ENCODE results near the gene GLRX5.
A peak's percentile ranks its signal among the peaks of the same experiment; 100 is the strongest.

The GLRX5 gene

DNA sequence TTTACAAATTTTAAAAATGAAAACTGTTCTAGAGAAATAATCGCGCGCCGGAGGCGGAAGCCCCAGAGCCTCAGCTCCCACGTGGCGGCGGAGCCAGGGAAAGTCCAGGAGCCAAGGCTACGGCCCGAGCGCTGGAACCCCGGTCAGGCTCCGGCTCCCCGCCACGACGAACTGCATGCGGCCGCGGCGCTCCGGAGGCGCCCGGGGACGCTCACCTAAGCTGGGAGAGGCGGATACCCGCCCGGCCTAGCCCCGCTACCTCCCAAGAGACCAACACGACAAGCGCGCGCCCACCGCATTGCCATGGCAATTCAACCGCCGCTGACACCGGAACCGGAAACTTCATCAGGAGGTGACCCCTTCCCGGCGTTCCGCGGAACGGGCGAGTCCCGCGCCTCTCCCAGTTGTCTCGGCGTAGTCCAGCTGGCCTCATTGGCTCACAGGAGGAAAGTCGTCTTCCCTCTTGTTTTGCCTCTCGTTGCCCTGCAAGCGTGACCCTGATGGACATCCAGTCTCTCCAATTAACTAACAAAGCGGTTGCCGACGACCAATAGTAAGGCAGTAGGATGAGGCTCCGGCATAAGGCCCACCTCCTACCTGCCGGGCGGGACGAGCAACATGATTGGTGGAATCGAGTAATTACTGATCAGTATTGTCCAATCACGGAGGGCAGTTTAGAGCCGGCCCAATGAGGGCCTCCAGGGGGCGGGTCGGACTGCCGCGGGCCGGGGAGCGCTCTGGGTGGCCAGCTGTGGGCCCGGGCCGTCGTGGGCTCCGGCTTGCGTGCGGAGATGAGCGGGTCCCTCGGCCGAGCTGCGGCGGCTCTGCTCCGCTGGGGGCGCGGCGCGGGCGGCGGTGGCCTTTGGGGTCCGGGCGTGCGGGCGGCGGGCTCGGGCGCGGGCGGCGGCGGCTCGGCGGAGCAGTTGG lies at the start of gene GLRX5:
GLRX5 (plus strand) TSS at position 752 of the 927 bp plus-strand sequence; CDS start at position 792, 40 bp downstream.
- DNase-seq (ENCODE audit: low read depth in 3 of 3), result peak; percentile 88 to 96 (median 96)

GRCh38 chr14:95485222-95485819 lies 49.5 kb upstream of the GLRX5 start:
- DNase-seq (ENCODE audit: low read depth in 3 of 3), result no peak

- no peak for DNase-seq (ENCODE audit: low read depth in 3 of 3)
Observed at GRCh38 chr14:95486875-95487668, 47.8 kb upstream of the GLRX5 start.

DNA sequence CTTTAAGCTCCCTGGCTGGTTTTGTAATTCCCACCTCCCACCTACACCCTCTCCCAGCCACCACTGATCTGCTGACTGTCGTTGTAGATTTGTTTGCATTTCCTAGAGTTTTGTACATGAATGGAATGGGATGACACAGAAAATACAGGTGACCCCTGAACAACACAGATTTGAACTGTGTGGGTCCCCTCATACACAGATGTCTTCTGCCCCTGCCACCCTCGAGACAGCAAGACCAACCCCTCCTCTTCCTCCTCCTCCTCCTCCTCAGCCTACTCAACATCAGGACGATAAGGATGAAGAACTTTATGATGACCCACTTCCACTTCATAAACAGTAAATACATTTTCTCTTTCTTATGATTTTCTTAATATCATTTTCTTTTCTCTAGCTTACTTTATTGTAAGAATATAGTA lies 47.2 kb upstream of the GLRX5 start:
- no peak for DNase-seq (ENCODE audit: low read depth in 3 of 3)

DNA sequence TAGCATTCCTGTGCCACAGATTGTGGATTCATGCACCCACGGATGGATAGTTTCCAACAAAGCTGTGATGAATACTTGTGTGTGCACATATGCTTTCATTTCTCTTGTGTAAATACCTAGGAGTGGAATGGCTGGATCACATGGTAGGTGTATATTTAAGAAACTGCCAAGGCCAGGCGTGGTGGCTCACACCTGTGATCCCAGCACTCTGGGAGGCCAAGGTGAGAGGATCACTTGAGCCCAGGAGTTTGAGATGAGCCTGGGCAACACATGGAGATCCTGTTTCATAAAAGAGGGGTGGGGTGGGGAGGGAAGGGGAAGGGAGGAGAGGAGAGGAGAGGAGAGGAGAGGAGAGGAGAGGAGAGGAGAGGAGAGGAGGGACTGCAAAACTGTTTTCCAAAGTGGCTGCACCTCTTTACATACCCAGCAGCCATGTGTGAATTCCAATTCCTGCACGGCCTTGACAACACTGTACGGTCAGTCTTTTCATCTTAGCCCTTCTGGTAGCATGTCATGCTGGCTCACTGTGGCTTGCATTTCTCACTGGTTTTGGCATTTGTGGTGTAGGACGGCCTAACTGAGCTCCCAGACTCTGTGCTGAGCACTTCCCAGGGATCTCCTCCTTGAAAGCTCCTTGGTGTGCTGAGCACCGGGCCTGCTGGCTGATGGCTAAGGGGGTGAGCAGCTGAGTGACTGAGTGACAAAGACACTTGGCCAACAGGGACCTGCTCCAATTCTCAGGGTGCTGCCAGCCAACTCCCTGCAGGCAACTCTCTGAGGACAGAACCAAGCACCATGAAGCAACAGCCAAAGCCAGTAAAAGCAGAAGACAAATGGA lies 46.3 kb upstream of the GLRX5 start:
- DNase-seq (ENCODE audit: low read depth in 3 of 3), result no peak

GRCh38 chr14:95489214-95490137 lies 45.4 kb upstream of the GLRX5 start:
- no peak for DNase-seq (ENCODE audit: low read depth in 3 of 3)

DNA sequence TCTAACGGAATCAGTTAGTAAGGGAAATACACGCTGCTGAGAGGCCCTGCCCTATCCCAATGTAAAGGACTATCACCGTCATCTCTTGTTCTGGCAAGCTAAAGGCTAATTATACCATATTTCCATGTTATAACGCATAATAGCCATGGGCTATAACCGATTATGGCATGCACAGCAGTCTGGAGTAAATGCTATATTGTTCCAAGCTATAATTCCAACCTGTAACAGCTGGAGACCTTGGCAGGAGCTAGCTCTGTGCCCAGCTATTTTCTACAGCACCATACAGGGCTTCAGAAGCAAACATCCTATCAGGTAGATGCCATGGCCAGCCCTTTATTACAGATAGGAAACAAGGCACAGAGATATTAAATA lies 44.7 kb upstream of the GLRX5 start:
- no peak for DNase-seq (ENCODE audit: low read depth in 3 of 3)

DNA sequence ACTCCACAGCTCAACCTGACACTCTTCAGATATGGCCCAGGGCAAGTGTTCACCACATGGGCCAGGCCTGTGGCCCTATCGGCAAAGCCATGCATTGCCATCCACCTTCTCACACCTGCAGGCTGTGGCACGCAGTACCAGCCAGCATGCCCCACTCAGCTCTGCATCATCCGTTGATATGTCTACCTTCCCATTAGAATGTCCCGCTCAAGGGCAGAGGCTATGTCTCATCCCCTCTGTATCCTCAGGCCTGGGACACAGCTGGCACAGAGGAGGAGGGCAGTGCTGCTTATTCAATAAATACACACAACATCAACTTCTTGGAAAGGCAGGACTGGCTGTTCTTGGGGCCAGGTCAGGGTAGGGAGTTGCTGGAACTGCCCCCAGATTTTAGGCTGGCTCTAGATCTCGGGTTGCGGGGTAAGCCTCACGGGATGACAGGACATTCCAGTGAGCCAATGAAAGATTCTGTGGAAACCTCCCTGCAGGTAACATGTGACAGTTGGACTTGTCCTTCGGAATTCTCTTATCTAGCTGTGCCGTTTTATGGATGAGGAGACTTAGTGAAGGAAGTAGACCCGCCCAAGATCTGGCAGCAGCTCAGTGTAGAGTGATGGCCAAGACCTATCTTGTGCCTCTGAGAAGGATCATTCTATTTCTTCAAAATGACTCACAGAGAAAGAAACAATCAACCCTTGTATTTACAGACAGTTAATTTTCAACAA lies 44.0 kb upstream of the GLRX5 start:
- DNase-seq (ENCODE audit: low read depth in 3 of 3), result no peak

DNA sequence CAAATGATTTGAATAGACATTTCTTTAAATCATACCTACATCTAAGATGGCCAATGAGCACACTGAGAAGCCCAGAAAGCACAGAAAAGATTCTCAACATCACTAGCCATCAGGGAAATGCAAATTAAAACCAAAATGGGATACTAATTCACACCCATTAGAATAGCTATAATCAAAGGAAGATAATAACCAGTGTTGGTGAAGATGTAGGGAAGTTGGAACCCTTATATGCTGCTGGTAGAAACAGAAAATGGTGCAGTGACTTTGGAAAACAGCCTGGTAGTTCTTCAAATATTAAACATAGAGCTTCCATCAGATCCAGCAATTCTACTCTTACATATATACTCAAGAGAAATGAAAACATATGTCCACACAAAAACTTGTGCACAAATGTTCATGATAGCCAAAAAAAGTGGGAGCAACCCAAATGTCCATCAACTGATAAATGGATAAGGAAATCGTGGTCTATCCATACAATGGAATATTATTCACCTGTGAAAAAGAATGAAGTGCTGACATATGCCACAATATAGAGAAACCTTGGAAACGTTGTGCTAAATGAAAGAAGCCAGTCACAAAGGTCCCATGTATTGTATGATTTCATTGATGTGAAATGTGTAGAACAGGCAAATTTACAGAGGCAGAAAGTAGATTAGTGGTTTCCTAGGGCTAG lies 42.8 kb upstream of the GLRX5 start:
- DNase-seq (ENCODE audit: low read depth in 3 of 3), result no peak

GRCh38 chr14:95493503-95493902 lies 41.3 kb upstream of the GLRX5 start:
- no peak for DNase-seq (ENCODE audit: low read depth in 3 of 3)

DNA sequence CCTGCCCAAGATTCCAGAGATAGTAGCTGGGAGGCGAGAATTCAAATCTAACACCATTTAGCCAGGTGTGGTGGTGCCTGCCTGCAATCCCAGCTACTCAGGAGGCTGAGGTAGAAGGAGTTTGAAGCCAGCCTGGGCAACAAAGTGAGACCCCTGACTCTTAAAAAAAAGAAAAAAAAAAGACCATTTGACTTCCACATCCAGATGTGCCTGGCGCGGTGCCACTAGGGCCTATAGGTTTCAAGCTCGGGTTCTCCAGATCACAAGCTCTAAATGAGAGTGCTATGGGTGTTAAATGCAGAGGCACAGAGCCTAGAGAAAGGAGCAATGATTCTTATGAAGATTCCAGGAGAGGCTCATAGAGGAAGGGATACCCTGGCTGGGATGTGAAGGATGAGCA lies 40.9 kb upstream of the GLRX5 start:
- no peak for DNase-seq (ENCODE audit: low read depth in 3 of 3)

- no peak for DNase-seq (ENCODE audit: low read depth in 3 of 3)
Observed at GRCh38 chr14:95494456-95494855, 40.4 kb upstream of the GLRX5 start.

DNA sequence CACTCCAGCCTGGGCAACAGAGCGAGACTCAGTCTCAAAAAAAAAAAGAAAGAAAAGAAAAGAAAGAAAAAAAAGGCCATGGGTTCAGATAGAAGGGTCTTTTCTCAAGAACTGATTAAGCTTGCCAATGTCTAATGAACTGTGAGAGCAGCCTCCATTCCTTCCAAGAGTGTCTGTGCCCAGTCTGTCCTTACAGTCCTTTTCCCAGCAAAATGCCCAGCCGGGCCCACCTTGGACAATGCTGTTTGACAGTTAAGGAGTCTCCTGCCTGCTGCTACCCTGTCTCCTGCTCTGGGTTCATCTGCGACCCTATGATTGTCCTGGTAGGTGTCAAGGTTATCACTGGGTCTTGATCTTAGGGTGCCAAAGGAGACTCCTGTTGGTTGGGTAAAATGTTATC lies 39.8 kb upstream of the GLRX5 start:
- no peak for DNase-seq (ENCODE audit: low read depth in 3 of 3)

- DNase-seq (ENCODE audit: low read depth in 3 of 3), result no peak
Observed at GRCh38 chr14:95495538-95496025, 39.3 kb upstream of the GLRX5 start.

DNA sequence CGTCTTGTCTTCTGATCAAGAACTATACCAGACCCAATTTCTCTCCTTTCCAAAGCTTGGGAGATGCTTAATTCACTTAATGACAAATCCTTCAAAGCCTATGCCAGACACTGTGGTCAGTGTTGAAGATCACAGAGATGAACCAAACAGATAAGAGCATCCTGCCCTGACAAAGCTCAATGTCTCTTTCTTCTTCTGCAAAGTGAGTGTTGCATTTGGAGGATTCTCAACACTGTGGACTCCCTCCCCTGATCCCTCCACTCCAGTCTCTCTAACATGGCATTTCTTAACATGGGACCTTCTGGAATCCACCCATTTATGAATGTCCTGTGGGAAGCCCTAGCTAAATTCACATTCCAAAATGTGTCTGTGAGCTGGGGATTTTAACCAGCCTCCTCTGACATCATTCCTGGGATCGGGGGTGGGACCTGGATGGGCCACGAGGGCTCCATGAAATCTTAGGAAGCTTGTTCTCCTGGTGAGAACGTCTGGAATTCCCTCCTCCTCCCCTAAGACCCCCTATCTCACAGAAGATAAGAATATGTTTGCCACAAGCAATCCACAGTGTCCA lies 38.7 kb upstream of the GLRX5 start:
- no peak for DNase-seq (ENCODE audit: low read depth in 3 of 3)

GRCh38 chr14:95496690-95497259 lies 38.1 kb upstream of the GLRX5 start:
- DNase-seq (ENCODE audit: low read depth in 3 of 3), result no peak

- no peak for DNase-seq (ENCODE audit: low read depth in 3 of 3)
Observed at GRCh38 chr14:95497561-95498011, 37.3 kb upstream of the GLRX5 start.
